ENCODE results near the gene IRF1.

DNA sequence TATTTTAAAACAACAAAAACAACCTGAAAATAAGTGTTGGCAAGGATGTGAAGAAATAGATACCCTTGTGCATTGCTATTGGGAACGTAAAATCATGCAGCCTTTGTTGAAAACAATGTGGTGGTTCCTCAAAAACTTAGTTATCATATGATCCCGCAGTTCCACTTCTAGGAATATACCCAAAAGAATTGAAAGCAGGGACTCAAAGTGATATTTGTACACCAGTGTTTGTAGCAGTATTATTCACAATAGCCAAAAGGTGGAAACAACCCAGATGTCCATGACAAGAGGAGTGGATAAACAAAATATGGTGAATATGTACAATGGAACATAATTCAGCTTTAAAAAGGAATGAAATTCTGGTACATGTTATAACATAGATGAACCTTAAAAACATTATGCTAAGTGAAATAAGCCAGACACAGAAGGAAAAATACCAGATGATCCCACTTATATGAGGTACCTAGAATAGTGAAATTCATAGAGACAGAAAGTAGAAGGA is 29.0 kb downstream of the IRF1 start:
- TF ChIP-seq, protein P1, sequence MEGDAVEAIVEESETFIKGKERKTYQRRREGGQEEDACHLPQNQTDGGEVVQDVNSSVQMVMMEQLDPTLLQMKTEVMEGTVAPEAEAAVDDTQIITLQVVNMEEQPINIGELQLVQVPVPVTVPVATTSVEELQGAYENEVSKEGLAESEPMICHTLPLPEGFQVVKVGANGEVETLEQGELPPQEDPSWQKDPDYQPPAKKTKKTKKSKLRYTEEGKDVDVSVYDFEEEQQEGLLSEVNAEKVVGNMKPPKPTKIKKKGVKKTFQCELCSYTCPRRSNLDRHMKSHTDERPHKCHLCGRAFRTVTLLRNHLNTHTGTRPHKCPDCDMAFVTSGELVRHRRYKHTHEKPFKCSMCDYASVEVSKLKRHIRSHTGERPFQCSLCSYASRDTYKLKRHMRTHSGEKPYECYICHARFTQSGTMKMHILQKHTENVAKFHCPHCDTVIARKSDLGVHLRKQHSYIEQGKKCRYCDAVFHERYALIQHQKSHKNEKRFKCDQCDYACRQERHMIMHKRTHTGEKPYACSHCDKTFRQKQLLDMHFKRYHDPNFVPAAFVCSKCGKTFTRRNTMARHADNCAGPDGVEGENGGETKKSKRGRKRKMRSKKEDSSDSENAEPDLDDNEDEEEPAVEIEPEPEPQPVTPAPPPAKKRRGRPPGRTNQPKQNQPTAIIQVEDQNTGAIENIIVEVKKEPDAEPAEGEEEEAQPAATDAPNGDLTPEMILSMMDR (IDR thresholded peaks at IDR 0.05) = no peak
- TF ChIP-seq POLR2AphosphoS5 (IDR thresholded peaks at IDR 0.05; ENCODE audit: low read depth, low read length) = no peak
- no peak for TF ChIP-seq SIN3A (IDR thresholded peaks at IDR 0.05; ENCODE audit: borderline replicate concordance, insufficient read depth, low read depth, low read length)
- TF ChIP-seq, protein P2, sequence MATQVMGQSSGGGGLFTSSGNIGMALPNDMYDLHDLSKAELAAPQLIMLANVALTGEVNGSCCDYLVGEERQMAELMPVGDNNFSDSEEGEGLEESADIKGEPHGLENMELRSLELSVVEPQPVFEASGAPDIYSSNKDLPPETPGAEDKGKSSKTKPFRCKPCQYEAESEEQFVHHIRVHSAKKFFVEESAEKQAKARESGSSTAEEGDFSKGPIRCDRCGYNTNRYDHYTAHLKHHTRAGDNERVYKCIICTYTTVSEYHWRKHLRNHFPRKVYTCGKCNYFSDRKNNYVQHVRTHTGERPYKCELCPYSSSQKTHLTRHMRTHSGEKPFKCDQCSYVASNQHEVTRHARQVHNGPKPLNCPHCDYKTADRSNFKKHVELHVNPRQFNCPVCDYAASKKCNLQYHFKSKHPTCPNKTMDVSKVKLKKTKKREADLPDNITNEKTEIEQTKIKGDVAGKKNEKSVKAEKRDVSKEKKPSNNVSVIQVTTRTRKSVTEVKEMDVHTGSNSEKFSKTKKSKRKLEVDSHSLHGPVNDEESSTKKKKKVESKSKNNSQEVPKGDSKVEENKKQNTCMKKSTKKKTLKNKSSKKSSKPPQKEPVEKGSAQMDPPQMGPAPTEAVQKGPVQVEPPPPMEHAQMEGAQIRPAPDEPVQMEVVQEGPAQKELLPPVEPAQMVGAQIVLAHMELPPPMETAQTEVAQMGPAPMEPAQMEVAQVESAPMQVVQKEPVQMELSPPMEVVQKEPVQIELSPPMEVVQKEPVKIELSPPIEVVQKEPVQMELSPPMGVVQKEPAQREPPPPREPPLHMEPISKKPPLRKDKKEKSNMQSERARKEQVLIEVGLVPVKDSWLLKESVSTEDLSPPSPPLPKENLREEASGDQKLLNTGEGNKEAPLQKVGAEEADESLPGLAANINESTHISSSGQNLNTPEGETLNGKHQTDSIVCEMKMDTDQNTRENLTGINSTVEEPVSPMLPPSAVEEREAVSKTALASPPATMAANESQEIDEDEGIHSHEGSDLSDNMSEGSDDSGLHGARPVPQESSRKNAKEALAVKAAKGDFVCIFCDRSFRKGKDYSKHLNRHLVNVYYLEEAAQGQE (IDR thresholded peaks at IDR 0.05; ENCODE audit: insufficient read depth in 1 of 2, low read depth in 2 of 2, low read length in 1 of 2) = no peak
